Lower lobe of right lung (tissue), 2 donors: ENCODE results near the gene SLC46A3. TPM values are rescaled to one million over a fixed set of nuclear protein-coding genes. Genes with fewer than 3 reads are reported as not detected.

Experiments
- ATAC-seq, 2 donors: fragments of 200-7000 bp; cut with Tn5 transposase; one replicate each; pipeline ENCODE4 v1.9.1; 2020 to 2022; ENCODE audit warnings: mild to moderate bottlenecking in 2 of 2, moderate library complexity in 2 of 2
- DNase-seq: peaks from one replicate; pipeline ENCODE4 v3.0.0-alpha.2; 2020
- H3K27ac ChIP-seq: fragments of 200-600 bp; one replicate; pipeline ENCODE4 v1.8.0; 2022
- H3K27me3 ChIP-seq: fragments of 200-600 bp; one replicate; pipeline ENCODE4 v1.8.0; 2022; ENCODE audit warnings: low read depth
- H3K36me3 ChIP-seq: fragments of 200-600 bp; one replicate; pipeline ENCODE4 v1.8.0; 2022; ENCODE audit warnings: mild to moderate bottlenecking
- H3K4me1 ChIP-seq: fragments of 200-600 bp; one replicate; pipeline ENCODE4 v1.8.0; 2022
- H3K4me3 ChIP-seq: fragments of 200-600 bp; one replicate; pipeline ENCODE4 v1.8.0; 2022; ENCODE audit warnings: mild to moderate bottlenecking
- H3K9me3 ChIP-seq: fragments of 200-600 bp; one replicate; pipeline ENCODE4 v1.8.0; 2022
- CTCF ChIP-seq: fragments of 200-600 bp; IDR thresholded peaks from one replicate; pipeline ENCODE4 v1.8.0; 2022; ENCODE audit warnings: antibody characterized with exemption, mild to moderate bottlenecking
- intact Hi-C: fragments of 100-400 bp; cut with DNase I; formaldehyde crosslinking; loops from one replicate; pipeline ENCODE4 v1.11.0; 2022
- total RNA-seq: library from RNA; stranded (reverse); fragmentation: NEBNext Ultra II Directional; extraction: Animal tissue kit (Norgen Biotek cat#: 25700); gene quantifications from one replicate; pipeline ENCODE4 v1.2.1, GENCODE V29; 2021
- donor health status: DM: no; HTN: yes; CAD: no; lungs with severe emphysema.

The SLC46A3 gene
- total RNA-seq, 1 donor from 2014 or later: 22.7 TPM

- Histone ChIP-seq H3K27me3 (no peaks in the 10 kb centered on the region), H3K4me1 (peaks cover 15% of the 10 kb centered on the region), H3K27ac (no peak overlapping the region), H3K4me3 (no peak overlapping the region), H3K9me3 (no peaks in the 10 kb centered on the region), H3K36me3 (peaks cover 13% of the 10 kb centered on the region)
- no peak for TF ChIP-seq CTCF
- ATAC-seq (peak in 1 of 2 donors; percentile 51), DNase-seq (no peak)
- intact Hi-C loops: no loop called here
Observed at GRCh38 chr13:28707629-28708427, 10.9 kb downstream of the SLC46A3 start.

- TF ChIP-seq CTCF: no peak
- H3K27ac ChIP-seq: no peak overlapping the region
- no peak overlapping the region for H3K4me3 ChIP-seq
- DNase-seq (no peak), ATAC-seq (peak in 1 of 2 donors; percentile 25)
- peaks cover 15% of the 10 kb centered on the region for H3K4me1 ChIP-seq
- no peaks in the 10 kb centered on the region for H3K9me3 ChIP-seq
- intact Hi-C loops: no loop called here
- H3K27me3 ChIP-seq: no peaks in the 10 kb centered on the region
- peaks cover 35% of the 10 kb centered on the region for H3K36me3 ChIP-seq
Observed at GRCh38 chr13:28705461-28706083, 13.2 kb downstream of the SLC46A3 start.

- Histone ChIP-seq H3K4me3 (no peak overlapping the region), H3K9me3 (no peaks in the 10 kb centered on the region), H3K27ac (no peak overlapping the region), H3K27me3 (no peaks in the 10 kb centered on the region), H3K36me3 (peaks cover 35% of the 10 kb centered on the region), H3K4me1 (peaks cover 15% of the 10 kb centered on the region)
- ATAC-seq (no peak), DNase-seq (no peak)
- intact Hi-C loops: no loop called here
- TF ChIP-seq CTCF: no peak
Observed at GRCh38 chr13:28704919-28705318, 13.9 kb downstream of the SLC46A3 start.

GRCh38 chr13:28704282-28704681 is 14.5 kb downstream of the SLC46A3 start:
- no peak for TF ChIP-seq CTCF
- H3K9me3 ChIP-seq: no peaks in the 10 kb centered on the region
- H3K36me3 ChIP-seq: peaks cover 39% of the 10 kb centered on the region
- H3K4me1 ChIP-seq: peaks cover 15% of the 10 kb centered on the region
- intact Hi-C loops: no loop called here
- H3K27ac ChIP-seq: no peak overlapping the region
- H3K4me3 ChIP-seq: no peak overlapping the region
- H3K27me3 ChIP-seq: no peaks in the 10 kb centered on the region
- ATAC-seq (no peak), DNase-seq (no peak)

GRCh38 chr13:28699246-28699645 is 19.5 kb downstream of the SLC46A3 start:
- ATAC-seq (no peak), DNase-seq (no peak)
- intact Hi-C loops: no loop called here
- TF ChIP-seq CTCF: no peak
- Histone ChIP-seq H3K9me3 (no peaks in the 10 kb centered on the region), H3K4me3 (no peak overlapping the region), H3K27me3 (no peaks in the 10 kb centered on the region), H3K27ac (no peak overlapping the region), H3K36me3 (peaks cover 47% of the 10 kb centered on the region), H3K4me1 (peaks cover under 1% of the 10 kb centered on the region)
